DND-41 (cell line): Measurements from ENCODE around the gene MYH1.
"Not testable (repeated sequence)": the region's sequence is repeated elsewhere in the genome, so short reads cannot be mapped to it uniquely, and the experiment has no call there.

Source experiments
- ATAC-seq: fragments of 200-7000 bp; cut with Tn5 transposase; 3 replicates; pipeline ENCODE4 v1.9.1; 2021; ENCODE audit warnings: low read depth; ENCODE audit not compliant: insufficient read depth
- DNase-seq: peaks from one replicate; pipeline ENCODE4 v3.0.0-alpha.2; 2020
- H2AFZ ChIP-seq: 2 replicates; pipeline ENCODE4 v1.6.0; 2012; ENCODE audit warnings: low read depth, low read length
- H3K27ac ChIP-seq: 2 replicates; pipeline ENCODE4 v1.5.1; 2012; ENCODE audit warnings: low read length, inconsistent platforms
- H3K27me3 ChIP-seq: fragments of 200-600 bp; sonication (generic); 2 replicates; pipeline ENCODE4 v1.6.0; 2012; ENCODE audit warnings: low read length, mild to moderate bottlenecking, inconsistent platforms; ENCODE audit not compliant: insufficient read depth, poor library complexity
- H3K36me3 ChIP-seq: 2 replicates; pipeline ENCODE4 v1.5.1; 2012; ENCODE audit warnings: low read length, inconsistent platforms; ENCODE audit not compliant: insufficient read depth
- H3K4me1 ChIP-seq: 2 replicates; pipeline ENCODE4 v1.5.1; 2012; ENCODE audit warnings: mild to moderate bottlenecking, low read length; ENCODE audit not compliant: insufficient read depth
- H3K4me2 ChIP-seq: 2 replicates; pipeline ENCODE4 v1.6.0; 2012; ENCODE audit warnings: mild to moderate bottlenecking, moderate library complexity, low read length, inconsistent platforms; ENCODE audit not compliant: insufficient read depth
- H3K4me3 ChIP-seq, 2 experiments: fragments of 200-600 bp in 1 of 2; shearing (Covaris generic) in 1 of 2; 2 replicates each; pipeline ENCODE4 v1.5.1; 2012 to 2016; ENCODE audit warnings: inconsistent platforms in 2 of 2, low read length in 2 of 2, mild to moderate bottlenecking in 2 of 2, low read depth in 1 of 2, moderate library complexity in 1 of 2
- H3K79me2 ChIP-seq: 2 replicates; pipeline ENCODE4 v1.6.0; 2012; ENCODE audit warnings: low read length, inconsistent platforms; ENCODE audit not compliant: insufficient read depth
- H3K9ac ChIP-seq: 2 replicates; pipeline ENCODE4 v1.6.0; 2012; ENCODE audit warnings: low read depth, mild to moderate bottlenecking, inconsistent platforms, low read length, moderate library complexity
- H3K9me3 ChIP-seq: 2 replicates; pipeline ENCODE4 v1.5.1; 2012; ENCODE audit warnings: low read length, moderate library complexity, mild to moderate bottlenecking, inconsistent platforms; ENCODE audit not compliant: insufficient read depth, severe bottlenecking
- H4K20me1 ChIP-seq: 2 replicates; pipeline ENCODE4 v1.6.0; 2012; ENCODE audit warnings: low read length; ENCODE audit not compliant: insufficient read depth
- EZH2 ChIP-seq: IDR thresholded peaks from 3 replicates; pipeline ENCODE4 v1.6.1; 2012; ENCODE audit warnings: borderline replicate concordance, low read depth, mild to moderate bottlenecking, moderate library complexity, low read length, inconsistent platforms; ENCODE audit not compliant: severe bottlenecking
- TF ChIP-seq, protein P1 (sequence below): IDR thresholded peaks from 2 replicates; pipeline ENCODE4 v1.5.1; 2012; ENCODE audit warnings: borderline replicate concordance, low read length, moderate library complexity, mild to moderate bottlenecking; ENCODE audit not compliant: poor library complexity, severe bottlenecking; ENCODE audit errors: extremely low read depth

MYH1 gene

DNA sequence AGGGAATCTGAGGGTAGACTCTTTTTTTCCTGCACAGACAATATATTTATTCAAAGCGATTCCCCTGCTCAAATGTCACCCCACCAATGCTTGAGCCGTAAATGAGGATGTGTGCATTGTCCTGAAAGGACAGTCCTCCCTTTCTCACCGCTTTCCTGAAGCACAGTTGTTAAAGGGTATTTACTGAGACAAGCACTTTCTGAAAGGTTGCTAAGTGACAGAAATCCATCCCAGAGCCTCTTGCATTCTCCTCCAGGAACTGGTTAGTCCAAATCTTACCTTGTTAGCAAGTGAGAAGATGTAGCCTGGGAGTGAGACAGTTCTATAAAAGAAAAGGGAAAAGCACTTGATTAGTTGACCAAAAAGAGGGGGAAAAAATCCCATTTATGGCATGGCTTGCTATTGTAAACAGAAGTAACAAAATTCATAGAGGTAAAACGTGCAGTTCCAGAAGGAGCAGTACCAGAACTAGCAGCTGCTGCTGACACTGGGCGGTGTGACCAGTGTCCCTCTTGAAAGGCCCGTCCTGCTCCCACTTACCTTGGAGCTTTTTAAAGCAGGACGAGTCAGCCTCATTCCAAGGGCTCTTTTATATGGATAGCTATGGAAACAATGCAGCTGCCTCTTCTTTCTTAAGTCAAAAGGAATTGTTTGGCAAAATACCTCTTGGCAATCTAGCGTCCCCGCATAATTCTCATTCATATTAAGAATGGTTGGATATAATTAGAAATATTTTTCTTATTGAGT, 30.9 kb upstream of the MYH1 start, which contains the start of gene MYH2:
Gene MYH2 (minus strand): TSS at position 563 of the 747 bp plus-strand sequence. CDS start 1,738 bp downstream, outside the sequence.
- H3K27me3 ChIP-seq: peaks cover 7% of the 10 kb centered on the region
- H3K79me2 ChIP-seq: no peaks in the 10 kb centered on the region
- ATAC-seq: no peak
- H4K20me1 ChIP-seq: no peaks in the 10 kb centered on the region
- no peak within 1 kb of the TSS for H3K27ac ChIP-seq
- H3K4me3 ChIP-seq: no peak within 1 kb of the TSS
- no peak within 1 kb of the TSS for H2AFZ ChIP-seq
- H3K4me2 ChIP-seq: no peak within 1 kb of the TSS
- H3K4me1 ChIP-seq: no peaks in the 10 kb centered on the region
- H3K9ac ChIP-seq: no peak within 1 kb of the TSS
- TF ChIP-seq, protein P1, sequence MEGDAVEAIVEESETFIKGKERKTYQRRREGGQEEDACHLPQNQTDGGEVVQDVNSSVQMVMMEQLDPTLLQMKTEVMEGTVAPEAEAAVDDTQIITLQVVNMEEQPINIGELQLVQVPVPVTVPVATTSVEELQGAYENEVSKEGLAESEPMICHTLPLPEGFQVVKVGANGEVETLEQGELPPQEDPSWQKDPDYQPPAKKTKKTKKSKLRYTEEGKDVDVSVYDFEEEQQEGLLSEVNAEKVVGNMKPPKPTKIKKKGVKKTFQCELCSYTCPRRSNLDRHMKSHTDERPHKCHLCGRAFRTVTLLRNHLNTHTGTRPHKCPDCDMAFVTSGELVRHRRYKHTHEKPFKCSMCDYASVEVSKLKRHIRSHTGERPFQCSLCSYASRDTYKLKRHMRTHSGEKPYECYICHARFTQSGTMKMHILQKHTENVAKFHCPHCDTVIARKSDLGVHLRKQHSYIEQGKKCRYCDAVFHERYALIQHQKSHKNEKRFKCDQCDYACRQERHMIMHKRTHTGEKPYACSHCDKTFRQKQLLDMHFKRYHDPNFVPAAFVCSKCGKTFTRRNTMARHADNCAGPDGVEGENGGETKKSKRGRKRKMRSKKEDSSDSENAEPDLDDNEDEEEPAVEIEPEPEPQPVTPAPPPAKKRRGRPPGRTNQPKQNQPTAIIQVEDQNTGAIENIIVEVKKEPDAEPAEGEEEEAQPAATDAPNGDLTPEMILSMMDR: no peak
- no peak for TF ChIP-seq EZH2
- DNase-seq: no peak
- H3K36me3 ChIP-seq: no peaks in the 10 kb centered on the region
- no peaks in the 10 kb centered on the region for H3K9me3 ChIP-seq

DNA sequence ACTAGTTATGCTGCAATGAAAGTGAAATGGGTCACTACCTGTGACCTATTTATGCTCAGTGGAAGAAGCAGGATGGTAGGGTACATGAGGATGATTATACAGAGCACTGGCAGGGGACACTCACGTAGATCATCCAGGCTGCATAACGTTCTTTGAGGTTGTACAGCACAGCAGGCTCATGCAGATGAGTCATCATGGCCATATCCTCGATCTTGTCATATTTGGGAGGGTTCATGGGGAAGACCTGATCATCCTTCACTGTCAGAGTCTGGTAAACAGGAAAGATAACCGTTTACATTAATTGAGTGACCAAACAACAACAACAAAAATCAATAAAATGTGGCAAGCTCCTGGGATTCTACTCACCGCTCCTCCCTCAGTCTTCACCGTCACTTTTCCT, 29.0 kb upstream of the MYH1 start:
- no peaks in the 10 kb centered on the region for H3K9me3 ChIP-seq
- H3K36me3 ChIP-seq: no peaks in the 10 kb centered on the region
- DNase-seq: no peak
- no peaks in the 10 kb centered on the region for H3K4me1 ChIP-seq
- no peak for ATAC-seq
- TF ChIP-seq EZH2: no peak
- TF ChIP-seq, protein P1: no peak
- no peak overlapping the region for H3K4me3 ChIP-seq
- no peak overlapping the region for H3K27ac ChIP-seq
- no peak overlapping the region for H3K9ac ChIP-seq
- H3K4me2 ChIP-seq: no peak overlapping the region
- no peaks in the 10 kb centered on the region for H4K20me1 ChIP-seq
- no peak overlapping the region for H2AFZ ChIP-seq
- peaks cover 7% of the 10 kb centered on the region for H3K27me3 ChIP-seq
- no peaks in the 10 kb centered on the region for H3K79me2 ChIP-seq

DNA sequence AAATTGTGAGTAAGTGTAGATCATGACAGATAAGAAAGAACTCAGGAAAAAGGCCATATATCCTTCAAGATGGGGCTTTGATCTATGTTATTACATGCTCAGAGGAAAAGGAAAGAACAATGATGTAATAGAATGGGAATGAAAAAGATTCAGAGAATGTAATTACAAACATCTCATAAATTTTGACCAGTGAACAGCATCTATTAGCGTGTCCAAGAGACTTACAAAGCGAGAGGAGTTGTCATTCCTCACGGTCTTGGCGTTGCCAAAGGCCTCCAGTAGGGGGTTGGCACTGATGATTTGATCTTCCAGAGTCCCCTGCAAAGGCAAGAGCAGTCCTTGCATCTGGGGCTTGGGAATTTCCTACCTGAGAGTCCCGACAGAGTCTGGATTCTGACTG, 25.1 kb upstream of the MYH1 start:
- H3K4me3 ChIP-seq, H3K27ac ChIP-seq, H3K36me3 ChIP-seq, H3K27me3 ChIP-seq, ATAC-seq, H3K9me3 ChIP-seq, H3K79me2 ChIP-seq, H3K9ac ChIP-seq, DNase-seq, H3K4me2 ChIP-seq, H4K20me1 ChIP-seq, H2AFZ ChIP-seq, H3K4me1 ChIP-seq: not testable (repeated sequence)

DNA sequence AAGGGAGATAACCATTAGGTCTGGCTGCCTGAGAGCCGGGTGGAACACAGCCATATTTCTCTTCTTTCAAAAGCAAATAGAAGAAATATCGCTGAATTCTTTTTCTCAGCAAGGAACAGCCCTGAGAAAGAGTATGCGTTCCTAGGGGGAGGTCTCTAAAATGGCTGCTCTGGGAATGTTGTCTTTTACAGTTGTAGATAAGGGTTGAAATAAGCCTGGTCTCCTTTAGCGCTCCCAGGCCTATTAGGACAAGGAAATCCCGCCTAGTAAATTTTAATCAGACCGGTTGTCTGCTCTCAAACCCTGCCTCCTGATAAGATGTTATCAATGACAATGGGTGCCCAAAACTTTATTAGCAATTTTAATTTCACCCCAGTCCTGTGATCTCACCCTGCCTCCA, 22.8 kb upstream of the MYH1 start:
- H3K27ac ChIP-seq, H3K9me3 ChIP-seq, H2AFZ ChIP-seq, H3K4me1 ChIP-seq, H3K36me3 ChIP-seq, H3K79me2 ChIP-seq, H3K4me3 ChIP-seq, H3K9ac ChIP-seq, ATAC-seq, H3K27me3 ChIP-seq, H4K20me1 ChIP-seq, H3K4me2 ChIP-seq: not testable (repeated sequence)
- DNase-seq: peak; percentile 6
